Measurements from ENCODE around the gene KIAA1217.

Gene KIAA1217

DNA sequence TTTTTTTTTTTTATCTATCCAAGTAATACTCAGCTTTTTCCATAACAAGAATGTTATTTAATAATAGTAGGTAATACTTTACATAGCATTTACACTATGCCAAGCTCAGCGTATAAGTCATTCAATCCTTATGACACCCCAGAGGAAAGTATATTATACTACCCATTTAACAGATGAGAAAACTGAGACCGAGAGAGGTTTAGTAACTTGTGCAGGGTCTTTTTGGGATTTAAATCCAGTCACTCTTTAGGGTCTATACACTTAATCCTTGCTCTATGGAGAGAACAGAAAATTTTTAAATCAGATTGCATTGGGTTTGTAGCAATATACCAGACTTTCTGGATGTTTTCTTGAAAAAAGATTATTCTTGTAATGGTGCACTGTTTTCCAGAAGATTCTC lies 322.5 kb downstream of the KIAA1217 start:
- Histone ChIP-seq H3K4me3 (IDR thresholded peaks at IDR 0.05; ENCODE audit: insufficient read depth, low read depth, low read length) (no peak overlapping the region), H2AFZ (ENCODE audit: low read depth) (no peak overlapping the region), H3K9ac (no peak overlapping the region), H4K20me1 (ENCODE audit: insufficient read depth) (no peaks in the 10 kb centered on the region), H3K4me2 (no peak overlapping the region), H3K27me3 (ENCODE audit: insufficient read depth, low read depth) (no peaks in the 10 kb centered on the region), H3K36me3 (ENCODE audit: insufficient read depth) (no peaks in the 10 kb centered on the region), H3K4me1 (ENCODE audit: low read depth, poor library complexity, severe bottlenecking) (no peaks in the 10 kb centered on the region), H3K79me2 (ENCODE audit: insufficient read depth, low read depth) (no peaks in the 10 kb centered on the region), H3K27ac (no peak overlapping the region)
- TF ChIP-seq, protein P1, sequence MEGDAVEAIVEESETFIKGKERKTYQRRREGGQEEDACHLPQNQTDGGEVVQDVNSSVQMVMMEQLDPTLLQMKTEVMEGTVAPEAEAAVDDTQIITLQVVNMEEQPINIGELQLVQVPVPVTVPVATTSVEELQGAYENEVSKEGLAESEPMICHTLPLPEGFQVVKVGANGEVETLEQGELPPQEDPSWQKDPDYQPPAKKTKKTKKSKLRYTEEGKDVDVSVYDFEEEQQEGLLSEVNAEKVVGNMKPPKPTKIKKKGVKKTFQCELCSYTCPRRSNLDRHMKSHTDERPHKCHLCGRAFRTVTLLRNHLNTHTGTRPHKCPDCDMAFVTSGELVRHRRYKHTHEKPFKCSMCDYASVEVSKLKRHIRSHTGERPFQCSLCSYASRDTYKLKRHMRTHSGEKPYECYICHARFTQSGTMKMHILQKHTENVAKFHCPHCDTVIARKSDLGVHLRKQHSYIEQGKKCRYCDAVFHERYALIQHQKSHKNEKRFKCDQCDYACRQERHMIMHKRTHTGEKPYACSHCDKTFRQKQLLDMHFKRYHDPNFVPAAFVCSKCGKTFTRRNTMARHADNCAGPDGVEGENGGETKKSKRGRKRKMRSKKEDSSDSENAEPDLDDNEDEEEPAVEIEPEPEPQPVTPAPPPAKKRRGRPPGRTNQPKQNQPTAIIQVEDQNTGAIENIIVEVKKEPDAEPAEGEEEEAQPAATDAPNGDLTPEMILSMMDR (conservative IDR thresholded peaks at IDR 0.05; ENCODE audit: low read depth, low read length) = no peak

DNA sequence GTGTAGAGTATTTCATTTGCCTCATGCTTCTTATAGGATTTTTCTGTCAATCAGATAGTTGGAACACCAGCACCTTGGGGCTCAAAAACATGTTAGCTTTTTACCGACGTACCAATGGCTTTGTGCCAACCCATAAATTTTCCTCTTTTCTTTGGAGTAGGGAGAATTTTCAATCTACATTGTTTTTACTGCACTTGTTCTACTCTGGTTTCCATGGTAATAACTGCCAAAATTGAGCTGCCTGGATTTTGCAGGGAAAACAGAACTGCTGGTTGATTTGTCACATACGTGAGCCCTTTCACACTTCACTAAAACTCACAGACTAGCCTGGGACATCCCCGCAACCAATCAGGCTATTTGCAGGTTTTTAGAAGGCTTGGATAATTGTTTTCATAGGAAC lies 325.0 kb downstream of the KIAA1217 start:
- Histone ChIP-seq H3K36me3 (ENCODE audit: insufficient read depth) (no peaks in the 10 kb centered on the region), H2AFZ (ENCODE audit: low read depth) (no peak overlapping the region), H3K4me3 (IDR thresholded peaks at IDR 0.05; ENCODE audit: insufficient read depth, low read depth, low read length) (no peak overlapping the region), H3K4me1 (ENCODE audit: low read depth, poor library complexity, severe bottlenecking) (no peaks in the 10 kb centered on the region), H3K9ac (no peak overlapping the region), H3K4me2 (no peak overlapping the region), H3K27ac (no peak overlapping the region), H3K79me2 (ENCODE audit: insufficient read depth, low read depth) (no peaks in the 10 kb centered on the region), H4K20me1 (ENCODE audit: insufficient read depth) (no peaks in the 10 kb centered on the region), H3K27me3 (ENCODE audit: insufficient read depth, low read depth) (no peaks in the 10 kb centered on the region)
- TF ChIP-seq, protein P1 (conservative IDR thresholded peaks at IDR 0.05; ENCODE audit: low read depth, low read length) = no peak

DNA sequence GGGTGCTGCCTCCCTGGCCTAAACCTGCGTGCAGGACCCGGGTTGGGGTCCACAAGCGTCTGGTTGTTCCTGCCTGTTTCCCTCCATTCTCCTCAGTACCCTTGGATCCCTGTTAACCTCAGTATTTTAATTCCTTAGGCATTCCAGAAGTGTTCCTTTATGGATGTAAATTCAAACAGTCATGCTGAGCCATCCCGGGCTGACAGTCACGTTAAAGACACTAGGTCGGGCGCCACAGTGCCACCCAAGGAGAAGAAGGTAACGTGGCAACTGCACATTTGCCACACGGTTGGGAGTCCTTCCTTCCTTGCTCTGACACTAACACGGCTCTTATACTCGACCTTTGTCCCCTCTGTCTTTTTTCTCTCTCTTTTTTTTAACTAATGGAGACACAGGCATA lies 327.7 kb downstream of the KIAA1217 start:
- no peaks in the 10 kb centered on the region for H3K27me3 ChIP-seq (ENCODE audit: insufficient read depth, low read depth)
- no peak overlapping the region for H3K27ac ChIP-seq
- no peaks in the 10 kb centered on the region for H3K36me3 ChIP-seq (ENCODE audit: insufficient read depth)
- TF ChIP-seq, protein P1 (conservative IDR thresholded peaks at IDR 0.05; ENCODE audit: low read depth, low read length) = no peak
- no peak overlapping the region for H3K4me2 ChIP-seq
- no peaks in the 10 kb centered on the region for H4K20me1 ChIP-seq (ENCODE audit: insufficient read depth)
- no peaks in the 10 kb centered on the region for H3K79me2 ChIP-seq (ENCODE audit: insufficient read depth, low read depth)
- H2AFZ ChIP-seq (ENCODE audit: low read depth) = no peak overlapping the region
- H3K4me1 ChIP-seq (ENCODE audit: low read depth, poor library complexity, severe bottlenecking) = no peaks in the 10 kb centered on the region
- H3K4me3 ChIP-seq (IDR thresholded peaks at IDR 0.05; ENCODE audit: insufficient read depth, low read depth, low read length) = no peak overlapping the region
- no peak overlapping the region for H3K9ac ChIP-seq

DNA sequence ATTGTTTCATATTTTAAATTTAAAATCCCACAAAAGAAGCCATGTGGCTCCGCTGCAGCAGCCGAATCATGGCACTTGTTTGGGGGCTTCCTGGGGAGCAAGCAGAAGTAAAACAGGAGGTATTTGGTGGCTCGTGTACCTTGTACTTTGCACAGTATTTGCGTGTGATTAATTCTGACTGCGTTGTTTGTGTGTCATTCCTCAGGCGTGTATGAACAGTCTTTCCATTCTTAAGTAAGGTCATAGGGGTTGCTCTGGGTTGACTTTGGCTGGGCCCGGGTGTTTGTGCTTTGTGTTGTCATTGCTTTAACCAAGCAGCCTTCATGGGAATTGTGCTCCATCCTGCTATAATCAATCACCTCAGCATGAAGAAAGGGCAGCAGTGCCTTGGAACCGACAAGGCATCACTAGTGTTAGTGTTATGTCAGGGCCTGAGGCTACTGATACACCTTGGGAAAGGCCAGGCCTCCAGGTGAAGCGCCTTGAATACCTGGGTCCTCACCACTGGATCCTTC lies 332.4 kb downstream of the KIAA1217 start:
- Histone ChIP-seq H4K20me1 (ENCODE audit: insufficient read depth) (no peaks in the 10 kb centered on the region), H3K79me2 (ENCODE audit: insufficient read depth, low read depth) (no peaks in the 10 kb centered on the region), H3K4me1 (ENCODE audit: low read depth, poor library complexity, severe bottlenecking) (no peaks in the 10 kb centered on the region), H3K9ac (no peak overlapping the region), H3K4me3 (IDR thresholded peaks at IDR 0.05; ENCODE audit: insufficient read depth, low read depth, low read length) (no peak overlapping the region), H3K27me3 (ENCODE audit: insufficient read depth, low read depth) (no peaks in the 10 kb centered on the region), H3K27ac (no peak overlapping the region), H3K4me2 (no peak overlapping the region), H3K36me3 (ENCODE audit: insufficient read depth) (no peaks in the 10 kb centered on the region), H2AFZ (ENCODE audit: low read depth) (no peak overlapping the region)
- TF ChIP-seq, protein P1 (conservative IDR thresholded peaks at IDR 0.05; ENCODE audit: low read depth, low read length) = no peak

Data from KMS-11 (cell line).